B cell (primary cell): ENCODE measurements around the gene CGRRF1. TPM values are rescaled to one million over a fixed set of nuclear protein-coding genes. Genes with fewer than 3 reads are reported as not detected.

Experiments used
- ATAC-seq: fragments of 200-7000 bp; cut with Tn5 transposase; one replicate; pipeline ENCODE4 v1.10.0; 2021; ENCODE audit warnings: low read depth, mild to moderate bottlenecking, moderate number of reproducible peaks, moderate library complexity
- CTCF ChIA-PET: fragments of 350-600 bp; sonication (Branson Sonifier 250); formaldehyde crosslinking; loops from one replicate; lab custom pipeline; 2021; ENCODE audit warnings: antibody characterized with exemption, inconsistent platforms; lab: Charles Lee
- POLR2A ChIA-PET: fragments of 350-600 bp; sonication (Branson Sonifier 250); formaldehyde crosslinking; loops from one replicate; lab custom pipeline; 2021; ENCODE audit warnings: antibody characterized with exemption; lab: Charles Lee
- DNase-seq: peaks from one replicate; pipeline ENCODE4 v3.0.0; 2013
- H2AFZ ChIP-seq: 2 replicates; pipeline ENCODE4 v1.6.1; 2012; ENCODE audit warnings: mild to moderate bottlenecking, low read depth, low read length; ENCODE audit not compliant: insufficient read depth, poor library complexity, severe bottlenecking
- H3K27ac ChIP-seq, 2 donors: 1 replicate in 1 of 2; 2 replicates in 1 of 2; pipeline ENCODE4 v1.5.1; 2012 to 2013; ENCODE audit warnings: low read length in 2 of 2, mild to moderate bottlenecking in 2 of 2, moderate library complexity in 1 of 2
- H3K27me3 ChIP-seq, 4 experiments: fragments of 200-600 bp in 1 of 4; sonication (generic) in 1 of 4; replicated peaks in 1 of 4; 1 replicate in 2 of 4; 2 replicates in 2 of 4; pipeline versions ENCODE4 v1.6.1 to v1.7.0; 2013 to 2016; ENCODE audit warnings: low read length in 3 of 4, mild to moderate bottlenecking in 2 of 4, mixed read lengths in 1 of 4, moderate library complexity in 1 of 4; ENCODE audit not compliant: insufficient read depth in 4 of 4, control insufficient read depth in 3 of 4; ENCODE audit errors: control extremely low read depth in 1 of 4
- H3K36me3 ChIP-seq, 2 experiments: replicated peaks in 1 of 2; 1 replicate in 1 of 2; 2 replicates in 1 of 2; pipeline versions ENCODE4 v1.6.1 to v1.7.1; 2013; ENCODE audit warnings: low read length in 1 of 2; ENCODE audit not compliant: insufficient read depth in 2 of 2, control insufficient read depth in 1 of 2; ENCODE audit errors: control extremely low read depth in 1 of 2, extremely low read depth in 1 of 2
- H3K4me1 ChIP-seq, 2 donors: fragments of 200-600 bp in 1 of 2; sonication (generic) in 1 of 2; 1 replicate in 1 of 2; 2 replicates in 1 of 2; pipeline versions ENCODE4 v1.5.1 to v1.6.1; 2013 to 2017; ENCODE audit warnings: low read length in 2 of 2; ENCODE audit not compliant: control insufficient read depth in 2 of 2, insufficient read depth in 2 of 2
- H3K4me2 ChIP-seq: replicated peaks from 2 replicates; pipeline ENCODE3; 2012; ENCODE audit warnings: mild to moderate bottlenecking, low read depth, low read length; ENCODE audit not compliant: poor library complexity, severe bottlenecking
- H3K4me3 ChIP-seq, 5 experiments: fragments of 200-600 bp in 1 of 5; sonication (generic) in 1 of 5; 1 replicate in 3 of 5; 2 replicates in 2 of 5; pipeline versions ENCODE4 v1.5.1 to v1.7.0; 2011 to 2016; ENCODE audit warnings: low read length in 4 of 5, mild to moderate bottlenecking in 4 of 5, low read depth in 2 of 5, control low read depth in 1 of 5, moderate library complexity in 1 of 5; ENCODE audit not compliant: insufficient read depth in 1 of 5; ENCODE audit errors: control extremely low read depth in 1 of 5, extremely low read depth in 1 of 5
- H3K79me2 ChIP-seq: fragments of 200-600 bp; sonication (generic); one replicate; pipeline ENCODE4 v1.6.0; 2016; ENCODE audit warnings: low read length; ENCODE audit not compliant: control insufficient read depth, insufficient read depth
- H3K9ac ChIP-seq: fragments of 200-600 bp; sonication (generic); 2 replicates; pipeline ENCODE4 v1.6.1; 2017; ENCODE audit warnings: mild to moderate bottlenecking, low read length, moderate library complexity
- H3K9me3 ChIP-seq, 3 donors: one replicate each; pipeline versions ENCODE4 v1.6.1 to v1.7.1; 2013; ENCODE audit warnings: low read length in 2 of 3; ENCODE audit not compliant: control insufficient read depth in 2 of 3, insufficient read depth in 1 of 3; ENCODE audit errors: control extremely low read depth in 1 of 3
- H4K20me1 ChIP-seq: 2 replicates; pipeline ENCODE4 v1.6.0; 2012; ENCODE audit warnings: mild to moderate bottlenecking, low read length; ENCODE audit not compliant: insufficient read depth, control insufficient read depth, poor library complexity, severe bottlenecking
- H3K27ac Mint-ChIP-seq: one replicate; pipeline ENCODE4 v1.8.0; 2021; ENCODE audit warnings: mixed read lengths
- H3K27me3 Mint-ChIP-seq: one replicate; pipeline ENCODE4 v1.8.0; 2021; ENCODE audit warnings: mixed read lengths
- H3K4me1 Mint-ChIP-seq: one replicate; pipeline ENCODE4 v1.8.0; 2021; ENCODE audit warnings: mixed read lengths
- H3K4me3 Mint-ChIP-seq: one replicate; pipeline ENCODE4 v1.8.0; 2021; ENCODE audit warnings: mixed read lengths
- H3K9me3 Mint-ChIP-seq: one replicate; pipeline ENCODE4 v1.8.0; 2022; ENCODE audit warnings: mixed read lengths; ENCODE audit not compliant: insufficient read depth
- CTCF ChIP-seq: fragments of 200-600 bp; IDR thresholded peaks from one replicate; pipeline ENCODE4 v1.8.0; 2022; ENCODE audit warnings: antibody characterized with exemption, mild to moderate bottlenecking
- EZH2 ChIP-seq: IDR thresholded peaks from 2 replicates; pipeline ENCODE4 v1.6.1; 2012; ENCODE audit warnings: borderline replicate concordance, low read depth, mild to moderate bottlenecking, moderate library complexity, low read length; ENCODE audit not compliant: insufficient read depth, poor library complexity, severe bottlenecking
- WGBS: methylation state at CpG from one replicate; pipeline ENCODE4 v1.1.5; 2013; ENCODE audit warnings: missing lambda C conversion rate; ENCODE audit not compliant: insufficient coverage; 5-methylcytosine and 5-hydroxymethylcytosine counted together
- intact Hi-C: fragments of 100-400 bp; cut with micrococcal nuclease; formaldehyde crosslinking; loops from one replicate; pipeline ENCODE4 v1.10.0; 2022
- polyA plus RNA-seq: library from polyadenylated mRNA; depleted of rRNA; stranded (reverse); fragments of >200 nt; gene quantifications from 2 replicates; pipeline ENCODE4 v1.2.3, GENCODE V29; 2012
- total RNA-seq, 2 donors: library from RNA; stranded (reverse); fragments of 120-200 nt in 1 of 2; gene quantifications; 1 replicate in 1 of 2; 2 replicates in 1 of 2; pipeline versions ENCODE4 v1.2.3 to v1.2.4, GENCODE V29; 2013 to 2022

CGRRF1 gene
- total and polyA plus RNA-seq, 2 donors (not counting 1 experiment from before 2014, with no cell fraction given), result 10.0 to 15.8 TPM

DNA sequence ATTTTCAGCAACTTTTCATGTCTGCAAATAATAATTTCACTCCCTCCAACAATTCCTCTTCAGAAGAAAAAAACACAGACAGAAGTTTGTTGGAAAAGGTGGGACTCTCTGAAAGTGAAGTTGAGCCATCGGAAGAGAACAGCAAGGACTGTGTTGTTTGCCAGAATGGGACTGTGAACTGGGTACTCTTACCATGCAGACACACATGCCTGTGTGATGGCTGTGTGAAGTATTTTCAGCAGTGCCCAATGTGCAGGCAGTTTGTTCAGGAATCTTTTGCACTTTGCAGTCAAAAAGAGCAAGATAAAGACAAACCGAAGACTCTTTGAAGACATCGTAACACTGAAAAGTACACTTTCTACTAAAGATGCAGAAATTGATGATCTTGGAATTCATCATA is 28.3 kb downstream of the CGRRF1 start:
- no peak overlapping the region for H3K27ac ChIP-seq
- ChIA-PET CTCF (no interaction called here), POLR2A (no interaction called here)
- no peaks in the 10 kb centered on the region for H3K27me3 Mint-ChIP-seq
- no peaks in the 10 kb centered on the region for H4K20me1 ChIP-seq
- no peak for DNase-seq
- no peaks in the 10 kb centered on the region for H3K4me1 ChIP-seq
- WGBS, result 83% methylated on average over 1 of the region's 3 CpGs
- H3K36me3 ChIP-seq, result peaks cover 0 to 7% of the 10 kb centered on the region in 2 experiments
- ATAC-seq, result no peak
- H3K79me2 ChIP-seq, result no peaks in the 10 kb centered on the region
- no peak overlapping the region for H2AFZ ChIP-seq
- no peak overlapping the region for H3K9ac ChIP-seq
- H3K27me3 ChIP-seq, result no peaks in the 10 kb centered on the region
- no peaks in the 10 kb centered on the region for H3K4me1 Mint-ChIP-seq
- H3K4me2 ChIP-seq, result no peak overlapping the region
- H3K4me3 Mint-ChIP-seq, result no peak overlapping the region
- H3K9me3 ChIP-seq, result no peaks in the 10 kb centered on the region
- intact Hi-C loops, result no loop called here
- H3K4me3 ChIP-seq, result no peak overlapping the region
- H3K9me3 Mint-ChIP-seq, result no peaks in the 10 kb centered on the region
- no peak overlapping the region for H3K27ac Mint-ChIP-seq
- TF ChIP-seq EZH2 (no peak), CTCF (no peak)

- WGBS, result 94% methylated on average over 3 of the region's 3 CpGs
- ChIA-PET POLR2A (no interaction called here), CTCF (no interaction called here)
- H3K27me3 ChIP-seq, result no peaks in the 10 kb centered on the region
- TF ChIP-seq EZH2 (no peak), CTCF (no peak)
- no peaks in the 10 kb centered on the region for H4K20me1 ChIP-seq
- no peak overlapping the region for H3K4me3 ChIP-seq
- no peak overlapping the region for H2AFZ ChIP-seq
- no peak overlapping the region for H3K4me2 ChIP-seq
- Mint-ChIP-seq H3K27ac (no peak overlapping the region), H3K27me3 (peaks cover 9% of the 10 kb centered on the region), H3K4me1 (no peaks in the 10 kb centered on the region), H3K9me3 (no peaks in the 10 kb centered on the region), H3K4me3 (no peak overlapping the region)
- no peaks in the 10 kb centered on the region for H3K4me1 ChIP-seq
- H3K79me2 ChIP-seq, result no peaks in the 10 kb centered on the region
- ATAC-seq (no peak), DNase-seq (no peak)
- no peak overlapping the region for H3K9ac ChIP-seq
- no peaks in the 10 kb centered on the region for H3K36me3 ChIP-seq
- no peak overlapping the region for H3K27ac ChIP-seq
- H3K9me3 ChIP-seq, result peaks cover 0 to 3% (median 0%) of the 10 kb centered on the region in 3 donors
- intact Hi-C loops, result no loop called here
Measured at GRCh38 chr14:54547583-54547982, 37.9 kb downstream of the CGRRF1 start.
